GM23338 (cell line): Measurements from ENCODE around the gene CNTN3. TPM values are rescaled to one million over a fixed set of nuclear protein-coding genes. Genes with fewer than 3 reads are reported as not detected.

ENCODE experiments used
- ATAC-seq: fragments of 200-7000 bp; cut with Tn5 transposase; 3 replicates; pipeline ENCODE4 v1.9.1; 2020
- DNase-seq: peaks from one replicate; pipeline ENCODE4 v3.0.0-alpha.2; 2015; ENCODE audit warnings: low spot score
- H2AFZ ChIP-seq: fragments of 200-600 bp; sonication (generic); 2 replicates; pipeline ENCODE4 v1.8.0; 2016; ENCODE audit warnings: antibody characterized with exemption, mild to moderate bottlenecking, moderate library complexity
- H3F3A ChIP-seq: fragments of 200-600 bp; sonication (generic); replicated peaks from 2 replicates; pipeline ENCODE4 v1.8.0; 2017; ENCODE audit warnings: antibody characterized with exemption, mixed run types, low read depth
- H3K27ac ChIP-seq: fragments of 200-600 bp; sonication (generic); 2 replicates; pipeline ENCODE4 v1.6.1; 2016; ENCODE audit warnings: low read depth
- H3K27me3 ChIP-seq: fragments of 200-600 bp; sonication (generic); 2 replicates; pipeline ENCODE4 v1.8.0; 2016; ENCODE audit warnings: mild to moderate bottlenecking, mixed run types, moderate library complexity; ENCODE audit not compliant: insufficient read depth
- H3K36me3 ChIP-seq: fragments of 200-600 bp; sonication (generic); 2 replicates; pipeline ENCODE4 v1.8.0; 2016; ENCODE audit warnings: mild to moderate bottlenecking; ENCODE audit not compliant: insufficient read depth
- H3K4me1 ChIP-seq: fragments of 200-600 bp; sonication (generic); 2 replicates; pipeline ENCODE4 v1.8.0; 2016; ENCODE audit warnings: mild to moderate bottlenecking, moderate library complexity; ENCODE audit not compliant: insufficient read depth
- H3K4me2 ChIP-seq: fragments of 200-600 bp; sonication (generic); 2 replicates; pipeline ENCODE4 v1.7.1; 2017; ENCODE audit warnings: mixed run types
- H3K4me3 ChIP-seq: fragments of 200-600 bp; sonication (generic); 2 replicates; pipeline ENCODE4 v1.6.1; 2016; ENCODE audit warnings: mixed run types
- H3K79me2 ChIP-seq: fragments of 200-600 bp; sonication (generic); replicated peaks from 2 replicates; pipeline ENCODE4 v1.8.0; 2017; ENCODE audit warnings: mild to moderate bottlenecking; ENCODE audit not compliant: insufficient read depth
- H3K9me2 ChIP-seq: fragments of 200-600 bp; sonication (generic); 2 replicates; pipeline ENCODE4 v1.8.0; 2017; ENCODE audit not compliant: insufficient read depth
- H4K20me1 ChIP-seq: fragments of 200-600 bp; sonication (generic); replicated peaks from 2 replicates; pipeline ENCODE4 v1.8.0; 2017; ENCODE audit warnings: mild to moderate bottlenecking; ENCODE audit not compliant: insufficient read depth
- H3K27ac Mint-ChIP-seq: 2 replicates; pipeline ENCODE4 v1.8.0; 2020; ENCODE audit warnings: inconsistent platforms, mild to moderate bottlenecking, moderate library complexity, mixed read lengths
- H3K27me3 Mint-ChIP-seq: 3 replicates; pipeline ENCODE4 v1.8.0; 2022; ENCODE audit warnings: low read depth, mild to moderate bottlenecking, moderate library complexity, mixed read lengths, inconsistent platforms; ENCODE audit not compliant: insufficient read depth, poor library complexity
- H3K36me3 Mint-ChIP-seq: 3 replicates; pipeline ENCODE4 v1.8.0; 2021; ENCODE audit warnings: low read depth, mild to moderate bottlenecking, inconsistent platforms, moderate library complexity, mixed read lengths
- H3K4me1 Mint-ChIP-seq: 3 replicates; pipeline ENCODE4 v1.8.0; 2020; ENCODE audit warnings: mild to moderate bottlenecking, inconsistent platforms, mixed read lengths
- H3K4me3 Mint-ChIP-seq: 3 replicates; pipeline ENCODE4 v1.8.0; 2021; ENCODE audit warnings: moderate library complexity, mild to moderate bottlenecking, inconsistent platforms, mixed read lengths
- H3K9me3 Mint-ChIP-seq: 3 replicates; pipeline ENCODE4 v1.8.0; 2020; ENCODE audit warnings: moderate library complexity, mild to moderate bottlenecking, inconsistent platforms, mixed read lengths
- CREB1 ChIP-seq: fragments of 250-450 bp; sonication (Bioruptor Pico); IDR thresholded peaks from 2 replicates; pipeline ENCODE4 v1.5.0; 2020; ENCODE audit warnings: low read depth, mild to moderate bottlenecking, moderate library complexity
- CTCF ChIP-seq, 2 experiments: fragments of 200-600 bp in 1 of 2; sonication (generic) in 1 of 2; conservative IDR thresholded peaks; 2 replicates each; pipeline versions ENCODE4 v1.5.1 to v1.6.1; 2016 to 2017; ENCODE audit warnings: antibody characterized with exemption in 2 of 2, low read depth in 2 of 2, mild to moderate bottlenecking in 2 of 2, moderate library complexity in 1 of 2
- EZH2 ChIP-seq: fragments of 200-600 bp; sonication (generic); IDR thresholded peaks from one replicate; pipeline ENCODE4 v1.8.0; 2017; ENCODE audit warnings: antibody characterized with exemption, mild to moderate bottlenecking, low read depth; ENCODE audit not compliant: unreplicated experiment
- EZH2phosphoT487 ChIP-seq: fragments of 200-600 bp; sonication (generic); IDR thresholded peaks from one replicate; pipeline ENCODE4 v1.8.1; 2018; ENCODE audit warnings: antibody characterized with exemption; ENCODE audit not compliant: unreplicated experiment
- JUNB ChIP-seq: IDR thresholded peaks from one replicate; pipeline ENCODE4 v1.6.1; 2016; ENCODE audit warnings: antibody characterized with exemption; ENCODE audit not compliant: unreplicated experiment
- NANOG ChIP-seq: IDR thresholded peaks from 2 replicates; pipeline ENCODE4 v1.6.1; 2016; ENCODE audit warnings: antibody characterized with exemption, borderline replicate concordance
- POLR2AphosphoS5 ChIP-seq: IDR thresholded peaks from 2 replicates; pipeline ENCODE4 v1.6.1; 2016; ENCODE audit warnings: antibody characterized with exemption, low read depth
- STAT1 ChIP-seq: IDR thresholded peaks from one replicate; pipeline ENCODE4 v1.6.1; 2016; ENCODE audit warnings: antibody characterized with exemption; ENCODE audit not compliant: unreplicated experiment
- ZNF114 ChIP-seq: fragments of 250-450 bp; sonication (Bioruptor Pico); IDR thresholded peaks from 2 replicates; pipeline ENCODE4 v1.5.0; 2020; ENCODE audit warnings: mild to moderate bottlenecking, moderate library complexity
- ZNF331 ChIP-seq: fragments of 250-450 bp; sonication (Bioruptor Pico); IDR thresholded peaks from 2 replicates; pipeline ENCODE4 v1.5.0; 2020; ENCODE audit warnings: low read depth, mild to moderate bottlenecking, moderate library complexity
- ZNF462 ChIP-seq: fragments of 250-450 bp; sonication (Bioruptor Pico); IDR thresholded peaks from 2 replicates; pipeline ENCODE4 v1.5.0; 2020; ENCODE audit warnings: mild to moderate bottlenecking, moderate library complexity
- polyA plus RNA-seq: library from polyadenylated mRNA; unstranded; fragments of >200 nt; fragmentation: Nextera tagmentation; extraction: Ambion mirVana; gene quantifications from 2 replicates; pipeline ENCODE4 v1.2.1, GENCODE V29; 2016
- total RNA-seq: library from RNA; depleted of rRNA; stranded (reverse); fragments of >200 nt; shearing (Covaris generic); gene quantifications from 2 replicates; pipeline ENCODE4 v1.2.3, GENCODE V29; 2014

The CNTN3 gene
- total and polyA plus RNA-seq, 2 experiments from 2014 or later, result 0.05 to 0.24 TPM

GRCh38 chr3:74603292-74603691 is 11.2 kb downstream of the CNTN3 start:
- no peaks in the 10 kb centered on the region for H3K4me1 Mint-ChIP-seq
- Histone ChIP-seq H3K4me2 (no peak overlapping the region), H3K36me3 (no peaks in the 10 kb centered on the region), H3K4me3 (no peak overlapping the region), H3F3A (no peaks in the 10 kb centered on the region), H3K4me1 (no peaks in the 10 kb centered on the region), H2AFZ (no peak overlapping the region), H3K9me2 (no peaks in the 10 kb centered on the region), H4K20me1 (no peaks in the 10 kb centered on the region), H3K79me2 (no peaks in the 10 kb centered on the region), H3K27ac (no peak overlapping the region), H3K27me3 (no peaks in the 10 kb centered on the region)
- no peak overlapping the region for H3K4me3 Mint-ChIP-seq
- H3K9me3 Mint-ChIP-seq, result peaks cover 12% of the 10 kb centered on the region; the same call in 2 of the 3 replicates
- no peak for DNase-seq
- no peak for TF ChIP-seq EZH2
- no peak for TF ChIP-seq POLR2AphosphoS5
- no peak for TF ChIP-seq ZNF114 (CRISPR knock-in tag)
- no peak for TF ChIP-seq JUNB
- TF ChIP-seq EZH2phosphoT487, result no peak
- no peak for TF ChIP-seq NANOG
- TF ChIP-seq ZNF331 (CRISPR knock-in tag), result no peak
- ATAC-seq, result no peak
- H3K27me3 Mint-ChIP-seq, result no peaks in the 10 kb centered on the region
- H3K36me3 Mint-ChIP-seq, result peaks cover 9% of the 10 kb centered on the region; the same call in 1 of the 3 replicates
- no peak overlapping the region for H3K27ac Mint-ChIP-seq

GRCh38 chr3:74602471-74602870 is 12.0 kb downstream of the CNTN3 start:
- peaks cover 12% of the 10 kb centered on the region; the same call in 2 of the 3 replicates for H3K9me3 Mint-ChIP-seq
- DNase-seq (no peak), ATAC-seq (no peak)
- no peak overlapping the region for H3K4me3 Mint-ChIP-seq
- Histone ChIP-seq H3K27ac (no peak overlapping the region), H3K4me2 (no peak overlapping the region), H2AFZ (no peak overlapping the region), H3K4me3 (no peak overlapping the region), H3K9me2 (no peaks in the 10 kb centered on the region), H4K20me1 (no peaks in the 10 kb centered on the region), H3K79me2 (no peaks in the 10 kb centered on the region), H3K4me1 (no peaks in the 10 kb centered on the region), H3F3A (no peaks in the 10 kb centered on the region), H3K27me3 (no peaks in the 10 kb centered on the region), H3K36me3 (no peaks in the 10 kb centered on the region)
- H3K27me3 Mint-ChIP-seq, result no peaks in the 10 kb centered on the region
- H3K36me3 Mint-ChIP-seq, result peaks cover 9% of the 10 kb centered on the region; the same call in 1 of the 3 replicates
- H3K4me1 Mint-ChIP-seq, result no peaks in the 10 kb centered on the region
- H3K27ac Mint-ChIP-seq, result no peak overlapping the region
- TF ChIP-seq EZH2phosphoT487, result no peak
- no peak for TF ChIP-seq ZNF462 (CRISPR knock-in tag)
- no peak for TF ChIP-seq CREB1 (CRISPR knock-in tag)
- no peak for TF ChIP-seq CTCF (conservative IDR thresholded peaks at IDR 0.05; ENCODE audit: low read depth in 2 of 2)
- no peak for TF ChIP-seq NANOG
- TF ChIP-seq ZNF331 (CRISPR knock-in tag), result no peak
- no peak for TF ChIP-seq STAT1
- no peak for TF ChIP-seq POLR2AphosphoS5
